HG02943 (cell line): Measurements from ENCODE around the gene PHC3.
A peak's percentile ranks its signal among the peaks of the same experiment; 100 is the strongest.

Experiments used
- ATAC-seq: cut with Tn5 transposase; IDR thresholded peaks from one replicate; pipeline ENCODE4 v1.9.1; 2021; ENCODE audit warnings: mild to moderate bottlenecking, low read depth, moderate library complexity; ENCODE audit not compliant: unreplicated experiment

The PHC3 gene

DNA sequence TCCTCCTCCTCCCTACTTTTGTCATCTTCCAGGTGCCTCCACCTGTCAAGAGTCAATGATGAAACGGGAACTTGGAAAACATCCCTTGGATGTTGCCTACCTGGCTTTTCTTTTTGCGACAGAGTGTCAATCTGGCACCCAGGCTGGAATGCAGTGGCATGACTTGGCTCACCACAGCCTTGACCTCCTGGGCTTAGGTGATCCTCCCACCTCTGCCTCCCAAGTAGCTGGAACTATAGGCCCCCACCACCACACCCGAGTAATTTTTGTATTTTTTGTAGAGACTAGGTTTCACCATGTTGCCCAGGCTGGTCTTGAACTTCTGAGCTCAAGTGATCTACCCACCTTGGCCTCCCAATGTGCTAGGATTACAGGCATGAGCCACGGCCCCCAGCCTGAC, 100.9 kb downstream of the PHC3 start:
- no peak for ATAC-seq

- ATAC-seq, result no peak
These were observed 101.9 kb downstream of the PHC3 start for GRCh38 chr3:170079536-170080165.

DNA sequence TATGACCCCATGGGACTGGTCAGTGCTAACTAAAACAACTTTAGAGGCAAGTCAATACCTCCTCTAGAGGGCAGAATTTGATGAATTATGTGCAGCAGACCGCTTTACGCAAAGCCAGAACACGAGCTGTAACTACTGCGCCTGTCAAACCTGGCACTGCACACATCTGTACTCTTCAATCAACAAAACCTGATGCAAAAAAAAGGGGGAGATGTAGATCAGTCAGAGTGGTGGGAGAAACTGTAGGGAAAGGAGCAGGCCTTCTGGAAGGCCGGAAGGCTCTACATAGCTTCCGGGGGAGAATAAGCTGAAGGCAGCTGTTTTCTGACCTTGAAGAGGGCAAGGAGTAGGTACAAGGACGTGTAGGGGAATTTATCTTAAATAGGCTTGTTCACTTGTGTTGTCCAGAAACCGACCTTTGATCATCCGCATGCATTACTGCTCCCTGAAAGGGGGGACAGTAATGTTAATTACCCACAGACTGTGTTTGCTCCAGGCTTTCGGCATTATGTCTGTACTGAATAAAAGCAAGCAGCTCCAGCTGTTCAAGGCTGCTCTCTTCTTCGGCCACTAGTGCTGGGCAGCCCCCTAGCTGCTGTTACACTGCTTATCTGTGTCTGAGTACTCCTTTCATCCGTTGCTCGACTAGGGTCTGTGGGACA, 102.8 kb downstream of the PHC3 start:
- ATAC-seq, result no peak

DNA sequence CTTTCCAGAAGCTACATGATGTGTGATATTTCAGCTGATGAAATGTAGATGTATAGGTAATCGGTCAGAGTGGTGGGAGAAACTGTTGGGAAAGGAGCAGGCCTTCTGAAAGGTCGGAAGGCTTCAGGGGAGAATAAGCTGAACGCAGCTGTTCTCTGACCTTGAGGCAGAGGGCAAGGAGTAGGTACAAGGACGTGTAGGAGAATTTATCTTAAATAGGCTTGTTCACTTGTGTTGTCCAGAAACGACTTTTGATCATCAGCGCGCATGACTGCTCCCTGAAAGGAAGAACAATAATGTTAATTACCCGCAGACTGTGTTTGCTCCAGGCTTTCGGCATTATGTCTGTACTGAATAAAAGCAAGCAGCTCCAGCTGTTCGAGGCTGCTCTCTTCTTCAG, 104.2 kb downstream of the PHC3 start:
- no peak for ATAC-seq

GRCh38 chr3:170076715-170077238, 104.8 kb downstream of the PHC3 start:
- no peak for ATAC-seq

- no peak for ATAC-seq
These were observed 106.0 kb downstream of the PHC3 start for GRCh38 chr3:170075441-170076091.

DNA sequence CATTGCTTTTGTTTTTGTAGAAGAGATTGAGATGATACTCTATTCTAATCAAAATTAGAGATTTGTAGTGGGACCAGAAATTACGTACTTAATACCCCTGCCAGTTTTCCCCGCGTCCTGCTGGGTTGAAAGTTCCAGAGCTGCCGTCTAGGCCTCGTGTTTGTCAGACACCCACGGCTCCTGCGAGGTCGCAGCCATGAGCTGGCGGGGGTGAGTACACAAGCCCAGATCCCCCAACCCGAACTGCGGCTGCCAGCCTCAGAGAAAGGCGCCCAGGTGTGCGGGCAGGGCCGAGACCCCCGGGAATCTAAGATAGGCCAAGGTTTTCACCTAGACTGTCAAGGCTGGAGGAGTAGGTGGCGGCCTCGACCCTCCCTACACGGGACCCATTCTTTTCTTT, 117.4 kb downstream of the PHC3 start:
- ATAC-seq, result no peak

GRCh38 chr3:170063691-170064090, 117.8 kb downstream of the PHC3 start:
- no peak for ATAC-seq

- ATAC-seq, result no peak
These were observed 118.8 kb downstream of the PHC3 start for GRCh38 chr3:170062769-170063168.

GRCh38 chr3:170062068-170062467, 119.5 kb downstream of the PHC3 start:
- ATAC-seq, result no peak

DNA sequence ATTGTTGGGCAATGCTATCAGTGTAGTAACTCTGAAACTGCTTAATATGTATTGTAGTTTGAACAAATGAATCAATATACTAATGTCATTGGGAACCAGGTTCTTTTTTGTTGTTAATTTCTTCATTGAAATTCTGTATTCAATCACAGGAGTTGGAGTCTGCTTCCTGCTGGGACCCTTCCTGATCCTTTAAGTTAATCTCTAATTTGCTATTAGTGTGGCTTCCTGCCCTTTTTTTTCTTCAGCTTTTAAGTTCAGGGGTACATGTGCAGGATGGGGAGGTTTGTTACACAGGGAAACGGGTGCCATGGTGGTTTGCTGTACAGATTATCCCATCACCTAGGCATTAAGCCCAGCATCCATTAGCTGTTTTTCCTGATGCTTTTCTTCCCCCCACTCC, 122.1 kb downstream of the PHC3 start:
- no peak for ATAC-seq

DNA sequence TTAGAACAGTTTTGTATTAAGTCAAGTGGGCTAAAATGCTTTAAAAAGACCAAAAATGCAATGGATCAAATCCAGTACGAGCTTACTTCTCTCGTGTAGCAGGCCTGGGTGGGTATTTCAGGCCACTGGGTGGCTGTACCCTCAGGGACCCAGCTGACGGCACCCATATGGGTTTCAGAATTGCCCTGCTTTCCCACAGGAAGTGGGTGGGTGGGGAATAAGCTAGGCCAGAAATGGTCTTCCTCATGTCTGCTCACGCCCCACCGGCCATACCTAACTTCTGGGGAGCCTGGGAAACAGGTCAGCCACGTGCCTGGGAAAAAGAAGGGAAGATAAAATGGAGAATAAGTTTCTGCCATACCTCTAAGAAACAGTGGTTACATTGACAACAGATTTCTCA, 123.4 kb downstream of the PHC3 start:
- no peak for ATAC-seq

DNA sequence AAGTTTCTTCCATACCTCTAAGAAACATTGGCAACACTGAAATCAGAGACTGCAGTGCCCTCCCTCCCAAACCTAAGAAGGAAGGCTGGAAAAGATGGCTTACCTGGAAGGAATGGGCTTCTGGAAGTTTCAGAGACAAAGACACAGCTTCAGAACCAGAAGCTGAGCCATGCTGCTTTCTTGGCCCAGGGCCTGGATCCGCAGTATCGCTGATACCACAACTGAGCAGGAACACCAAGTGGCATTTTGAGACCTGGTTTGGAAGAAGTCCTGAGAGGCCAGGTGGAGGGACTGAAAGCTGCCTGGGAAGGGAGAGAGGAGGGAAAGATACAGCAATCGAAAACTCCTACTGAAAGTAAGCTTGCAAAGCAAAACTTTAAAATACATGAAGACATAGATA, 124.0 kb downstream of the PHC3 start:
- ATAC-seq, result no peak

- peak; percentile 94 for ATAC-seq
These were observed 124.7 kb downstream of the PHC3 start for GRCh38 chr3:170056710-170057454.

GRCh38 chr3:170055209-170055608, 126.3 kb downstream of the PHC3 start:
- ATAC-seq, result peak; percentile 51

- no peak for ATAC-seq
These were observed 127.3 kb downstream of the PHC3 start for GRCh38 chr3:170054204-170054603.

- ATAC-seq, result no peak
These were observed 129.1 kb downstream of the PHC3 start for GRCh38 chr3:170052398-170052797.

DNA sequence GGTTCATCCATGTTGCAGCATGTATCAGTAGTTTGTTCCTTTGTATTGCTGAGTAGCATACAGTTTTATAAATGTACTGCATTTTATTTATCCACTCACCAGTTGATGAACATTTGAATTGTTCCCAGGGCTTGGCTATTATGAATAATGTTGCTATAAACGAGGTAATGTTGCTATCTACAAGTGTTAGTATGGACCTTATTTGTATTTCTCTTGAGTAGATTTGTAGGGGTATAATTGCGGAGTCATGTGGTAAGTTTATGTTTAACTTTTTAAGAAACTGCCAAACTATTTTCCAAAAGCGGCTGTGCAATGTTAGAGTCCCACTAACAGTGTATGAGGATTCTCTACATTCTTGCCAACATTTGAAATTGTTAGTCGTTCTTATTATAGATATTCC, 130.8 kb downstream of the PHC3 start:
- no peak for ATAC-seq

DNA sequence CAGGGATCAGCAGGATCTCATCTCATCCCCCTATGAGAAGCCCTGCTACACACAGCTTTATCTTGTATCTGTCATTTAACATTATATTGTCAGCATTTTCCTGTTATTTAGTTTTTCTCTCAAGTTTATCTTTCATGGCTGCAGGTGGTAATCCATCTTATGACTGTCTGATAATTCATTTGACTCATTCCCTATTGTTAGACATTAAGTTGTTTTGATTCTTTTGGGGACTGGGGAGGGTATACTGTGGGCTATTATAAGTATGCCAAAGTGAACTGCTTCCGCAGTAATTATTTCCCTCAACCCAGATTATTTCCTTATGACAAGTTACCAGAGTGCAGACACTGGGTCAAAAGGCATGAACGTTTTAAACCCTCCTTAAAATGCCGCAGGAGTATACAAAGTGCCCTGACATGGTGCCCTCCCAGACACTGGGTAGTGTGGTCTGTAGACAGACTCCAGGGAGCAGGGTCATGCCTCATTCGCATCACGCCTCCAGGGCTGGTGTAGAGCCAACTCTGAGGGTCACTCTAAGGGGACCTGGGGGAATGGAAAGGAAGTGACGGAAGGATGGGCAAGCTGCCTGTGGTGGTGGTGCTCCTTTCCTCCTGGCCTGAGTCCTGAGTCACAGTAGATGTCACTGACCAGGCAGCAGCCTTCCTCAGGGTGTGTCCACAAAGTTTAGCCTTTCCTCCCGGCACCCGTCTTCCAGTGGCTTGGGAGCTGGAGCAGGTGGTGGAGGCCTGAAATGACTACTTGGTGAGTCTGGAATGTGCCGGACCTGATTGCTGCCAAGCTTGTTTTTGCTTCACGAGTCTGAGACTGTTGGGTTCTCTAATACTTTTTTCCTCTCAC, 132.2 kb downstream of the PHC3 start:
- no peak for ATAC-seq

DNA sequence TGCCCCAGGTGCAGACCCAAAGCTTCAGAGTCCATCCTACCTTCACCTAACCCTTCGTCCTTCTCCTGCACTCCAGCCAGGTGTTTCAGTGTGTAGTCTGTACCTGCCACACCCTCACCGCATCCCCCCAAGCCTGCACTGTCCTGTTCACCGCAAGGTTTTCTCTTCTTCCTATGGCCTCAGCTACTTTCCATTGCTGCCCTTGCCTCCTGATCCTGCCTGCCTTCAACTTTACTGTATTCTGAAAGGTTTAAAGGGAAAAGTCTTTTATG, 134.5 kb downstream of the PHC3 start:
- ATAC-seq, result no peak
